Stimulated activated CD4-positive, alpha-beta T cell treated with anti-CD3 and anti-CD28 coated beads, Interleukin-2, amount 100 ng/mL, for 24 hours (primary cell): Measurements from ENCODE around the gene FAHD1.
"Not testable (repeated sequence)": the region's sequence is repeated elsewhere in the genome, so short reads cannot be mapped to it uniquely, and the experiment has no call there.

Source experiments
- DNase-seq, 2 donors: peaks; one replicate each; pipeline ENCODE4 v3.0.0-alpha.2; 2020

Gene FAHD1

DNA sequence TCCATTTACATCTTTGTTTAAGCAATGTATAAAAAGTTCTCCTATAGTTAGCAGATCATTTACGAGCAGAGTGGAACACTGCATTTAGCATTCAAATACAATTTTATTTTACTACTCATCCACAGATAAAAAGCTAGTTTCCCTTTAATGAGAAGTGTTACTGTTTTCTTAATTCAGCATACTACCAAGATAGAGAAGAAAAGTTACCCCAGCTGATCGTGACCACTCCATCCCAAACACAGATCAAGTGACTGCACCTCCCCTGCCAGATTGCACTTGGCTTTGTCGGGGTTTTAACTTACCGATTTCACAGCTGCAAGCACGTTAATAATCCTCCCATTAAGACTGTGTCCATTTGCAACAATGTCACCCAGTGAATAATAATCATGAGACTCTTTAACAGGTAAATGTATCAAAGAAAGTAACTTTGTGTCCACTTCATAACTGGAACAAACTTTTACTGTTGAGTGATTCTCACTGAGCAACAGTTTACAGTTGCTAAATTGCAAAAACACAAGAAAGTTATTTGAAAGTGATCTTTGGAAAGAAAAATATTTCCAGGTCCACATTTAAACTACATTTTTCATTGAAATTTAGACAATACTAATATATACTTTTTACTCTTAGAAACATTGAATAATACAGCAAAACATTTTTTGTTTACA is 30.6 kb downstream of the FAHD1 start:
- no peak for DNase-seq

DNA sequence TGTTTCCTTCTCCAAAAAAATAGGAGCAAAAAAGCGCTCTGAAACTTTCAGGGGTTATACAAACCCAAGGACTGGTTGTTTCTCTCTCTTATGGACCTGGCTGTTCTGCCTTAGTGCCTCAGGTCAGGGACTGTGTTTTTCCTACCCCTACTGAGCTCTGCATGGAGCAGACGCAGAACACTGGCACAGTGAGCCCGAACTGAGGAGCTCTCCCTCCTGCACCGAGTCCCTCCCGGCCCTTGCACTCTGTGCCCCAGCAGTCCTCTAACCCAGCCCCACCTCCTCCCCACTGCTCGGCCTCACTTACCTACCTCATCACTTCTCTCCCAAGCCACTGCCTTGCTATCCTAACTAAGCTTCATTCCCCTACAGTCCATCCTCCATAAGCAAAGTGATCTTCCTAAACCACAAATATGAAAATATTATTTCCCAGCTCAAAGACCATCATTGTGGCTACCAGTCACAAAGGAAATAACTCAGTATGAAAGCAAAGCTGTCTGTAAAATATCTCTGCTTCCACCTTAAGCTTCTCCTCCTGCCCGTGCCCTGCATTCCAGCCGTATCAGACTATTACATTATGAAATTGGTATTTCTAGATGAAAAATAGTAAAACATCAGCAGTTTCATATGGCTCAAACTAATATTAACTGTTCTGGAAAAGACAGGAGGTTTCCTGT is 31.3 kb downstream of the FAHD1 start:
- DNase-seq, result no peak

DNA sequence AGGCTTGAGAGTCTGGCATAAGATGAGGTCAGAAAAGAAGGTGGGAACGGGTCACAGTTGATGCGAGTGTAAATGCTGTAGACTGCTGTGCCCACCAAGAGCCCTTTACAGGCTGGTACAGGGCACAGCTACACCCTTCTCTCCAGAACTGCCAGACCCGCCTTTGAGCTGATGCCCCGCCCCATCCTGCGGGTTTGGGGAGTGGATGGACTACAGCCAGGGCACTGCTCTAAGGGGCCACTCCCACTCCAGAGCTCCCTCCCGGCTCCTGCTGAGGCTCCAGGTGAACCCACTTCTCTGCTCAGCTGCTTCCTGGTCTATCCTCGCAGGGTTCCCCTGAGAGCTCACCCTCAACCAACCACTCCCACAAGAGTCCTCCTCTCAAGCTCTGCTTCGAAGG is 32.6 kb downstream of the FAHD1 start:
- no peak for DNase-seq

DNA sequence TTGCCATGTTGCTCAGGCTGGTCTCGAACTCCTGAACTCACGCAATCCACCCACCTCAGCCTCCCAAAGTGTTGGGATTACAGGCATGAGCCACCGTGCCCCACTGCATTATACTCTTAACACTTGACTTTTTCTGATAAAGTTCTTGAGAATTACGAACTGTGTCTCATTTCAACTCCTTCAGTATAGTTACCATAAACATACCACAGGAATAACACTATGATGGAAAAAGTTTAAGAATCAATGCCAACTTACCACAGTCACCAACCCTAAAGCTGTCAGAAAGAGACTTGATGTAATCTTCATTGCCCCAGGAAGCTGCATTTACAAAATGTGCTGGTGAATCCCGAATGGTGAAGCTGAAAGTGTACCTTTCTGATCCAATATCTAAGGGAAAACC is 34.7 kb downstream of the FAHD1 start:
- no peak for DNase-seq

DNA sequence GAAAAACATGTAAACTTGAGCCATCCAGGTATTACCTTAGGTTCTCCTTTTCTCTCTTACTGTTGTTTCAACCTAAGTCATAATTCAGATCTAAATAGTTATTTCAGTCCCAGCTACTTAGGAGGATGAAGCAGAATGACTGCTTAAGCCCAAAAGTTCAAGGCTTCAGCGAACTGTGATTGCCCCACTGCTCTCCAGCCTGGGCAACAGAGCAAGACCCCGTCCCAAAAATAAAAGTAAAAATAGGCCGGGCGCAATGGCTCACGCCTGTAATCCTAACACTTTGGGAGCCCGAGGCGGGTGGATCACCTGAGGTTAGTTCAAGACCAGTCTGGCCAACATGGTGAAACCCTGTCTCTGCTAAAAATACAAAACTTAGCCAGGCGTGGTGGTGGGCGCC is 35.4 kb downstream of the FAHD1 start:
- no peak for DNase-seq

DNA sequence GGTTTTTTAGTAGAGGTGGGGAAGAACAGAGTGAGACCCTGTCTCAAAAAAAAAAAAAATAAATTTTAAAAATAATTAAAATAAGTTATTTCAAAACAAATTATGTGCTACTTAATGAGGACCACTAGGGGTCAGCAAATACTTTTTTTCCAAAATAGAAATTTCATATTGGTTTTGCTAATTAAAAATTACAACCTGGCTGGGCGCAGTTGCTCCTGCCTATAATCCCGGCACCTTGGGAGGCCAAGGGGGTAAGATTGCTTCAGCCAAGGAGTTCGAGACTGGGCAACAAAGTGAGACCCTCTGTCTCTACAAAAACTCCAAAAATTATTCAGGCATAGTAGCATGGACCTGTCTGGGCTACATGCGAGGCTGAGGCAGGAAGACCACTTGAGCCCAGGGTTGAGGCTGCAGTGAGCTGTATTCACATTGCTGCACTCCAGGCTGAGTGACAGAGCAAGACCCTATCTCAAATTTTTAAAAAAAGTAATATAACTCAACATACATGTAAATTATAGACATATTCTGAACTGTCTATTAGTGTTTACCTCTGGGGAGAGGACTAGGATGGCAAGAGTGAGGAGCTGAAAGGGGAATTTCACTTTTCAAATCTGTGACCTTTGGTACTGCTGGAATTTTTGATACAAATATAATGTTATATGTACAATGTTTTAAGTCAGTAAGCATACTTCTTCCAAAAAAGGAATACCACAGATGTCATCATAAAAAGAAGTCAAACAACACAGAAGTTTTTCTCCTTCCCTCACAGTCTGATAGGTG is 36.9 kb downstream of the FAHD1 start:
- no peak for DNase-seq

DNA sequence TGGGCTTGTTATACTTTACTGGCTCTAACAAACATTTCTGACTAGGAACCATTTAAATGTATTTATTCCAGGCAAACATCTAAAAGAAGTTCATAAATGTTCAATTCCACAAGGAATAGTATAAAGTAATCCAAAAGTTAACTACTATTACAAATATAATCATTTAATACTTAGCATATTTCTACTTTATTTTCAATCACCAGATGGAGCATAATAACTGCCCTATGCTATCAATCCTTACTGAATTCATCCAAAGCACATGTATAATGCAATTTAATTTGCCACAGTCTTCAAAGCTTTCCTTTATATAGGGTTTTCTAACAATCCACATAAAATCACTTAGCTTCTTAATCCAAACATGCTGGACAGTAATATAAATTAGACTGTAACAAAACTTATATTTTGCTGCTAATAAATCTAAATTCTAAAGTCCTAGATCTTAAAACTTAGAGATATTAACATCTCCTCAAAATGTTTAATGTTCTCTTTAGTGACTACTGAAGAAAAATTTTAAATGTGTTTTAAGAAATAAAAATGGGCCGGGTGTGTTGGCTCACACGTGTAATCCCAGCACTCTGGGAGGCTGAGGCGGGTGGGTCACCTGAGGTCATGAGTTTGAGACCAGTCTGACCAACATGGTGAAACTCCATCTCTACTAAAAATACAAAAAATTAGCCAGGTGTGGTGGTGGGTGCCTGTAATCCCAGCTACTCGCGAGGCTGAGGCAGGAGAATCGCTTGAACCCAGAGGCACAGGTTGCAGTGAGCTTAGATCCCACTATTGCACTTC is 39.1 kb downstream of the FAHD1 start:
- no peak for DNase-seq

DNA sequence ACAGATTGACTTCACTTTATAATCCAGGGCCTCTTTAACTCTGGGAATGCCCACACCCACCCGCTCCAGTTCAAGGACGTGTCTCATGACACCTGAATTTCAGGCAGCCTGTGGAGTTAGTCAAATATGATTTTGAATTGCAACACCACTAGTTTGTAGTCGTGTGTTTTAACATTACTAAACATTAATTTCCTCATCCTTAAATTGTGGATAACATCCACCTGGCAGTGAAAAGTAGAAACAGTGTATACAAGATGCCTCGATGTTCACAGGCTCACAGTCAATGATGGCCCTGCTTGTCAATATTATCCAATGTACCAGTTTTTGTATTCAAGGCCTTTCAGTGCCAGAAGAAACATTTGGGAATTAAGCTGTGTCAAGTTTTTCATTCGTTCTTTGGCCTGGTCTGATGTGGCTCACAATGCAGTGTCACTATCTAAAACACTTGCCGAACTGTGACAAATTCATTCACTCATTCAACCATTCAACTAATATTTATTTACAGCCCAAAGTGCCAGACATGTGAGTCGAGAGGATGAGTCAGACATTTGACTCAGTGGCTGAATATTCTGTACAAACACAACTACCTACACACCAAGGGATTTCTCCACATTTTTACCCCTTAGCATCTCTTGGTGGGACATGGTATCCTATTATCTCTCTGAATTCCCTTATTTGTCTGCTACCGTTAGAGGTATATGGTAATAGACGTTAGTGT is 43.5 kb downstream of the FAHD1 start:
- no peak for DNase-seq

DNA sequence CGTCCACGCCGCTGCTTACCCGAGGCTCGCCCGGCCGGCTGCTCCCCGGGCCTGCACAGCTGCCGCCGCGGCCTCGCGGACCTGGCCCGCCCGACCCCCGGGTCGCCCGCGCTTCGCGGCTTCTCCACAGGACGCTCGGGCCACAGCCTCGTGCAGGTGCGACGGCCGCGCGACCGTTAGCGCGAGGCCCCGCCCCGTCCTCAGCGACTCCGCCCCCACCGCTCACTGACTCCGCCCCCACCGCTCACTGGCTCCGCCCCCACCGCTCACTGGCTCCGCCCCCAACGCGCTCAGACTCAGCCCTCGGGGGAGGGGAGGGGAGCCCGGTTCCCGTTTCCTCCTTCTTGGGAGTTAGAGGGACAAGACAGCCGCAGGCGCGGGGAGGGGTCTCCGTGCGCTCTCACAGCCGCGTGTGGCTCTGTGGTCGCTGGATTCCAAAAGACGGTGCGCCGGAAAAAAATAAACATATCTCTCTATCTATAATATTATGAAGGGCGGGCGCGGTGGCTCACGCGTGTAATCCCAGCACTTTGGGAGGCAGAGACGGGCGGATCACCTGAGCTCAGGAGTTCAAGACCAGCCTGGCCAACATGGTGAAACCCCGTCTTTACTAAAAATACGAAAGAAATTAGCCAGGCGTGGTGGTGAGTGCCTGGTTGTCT is 45.1 kb downstream of the FAHD1 start, which contains the start of gene MEIOB:
Gene MEIOB, minus strand, starts transcription at position 191 of the 662 bp plus-strand sequence. CDS start 3,989 bp downstream, outside the sequence.
- peak; percentile 44 to 53 for DNase-seq

DNA sequence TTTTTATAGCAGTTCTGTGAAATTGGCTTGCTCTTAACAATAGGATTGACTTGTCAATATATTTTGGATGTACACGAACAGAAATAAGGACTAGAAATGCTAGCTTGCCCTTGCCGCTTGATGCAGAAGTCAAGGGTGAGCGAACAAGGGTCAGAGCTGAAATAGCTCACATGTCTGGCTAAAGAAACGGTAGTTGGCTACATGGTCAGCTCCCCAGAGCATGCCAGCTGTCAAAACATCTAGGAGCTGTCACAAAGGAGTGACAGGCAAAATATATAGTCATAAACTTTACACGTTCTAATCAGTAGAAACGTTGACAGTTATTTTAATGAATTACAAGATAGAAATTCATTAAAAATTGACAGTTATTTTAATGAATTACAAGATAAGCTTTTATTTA is 47.8 kb downstream of the FAHD1 start:
- DNase-seq, result no peak

DNA sequence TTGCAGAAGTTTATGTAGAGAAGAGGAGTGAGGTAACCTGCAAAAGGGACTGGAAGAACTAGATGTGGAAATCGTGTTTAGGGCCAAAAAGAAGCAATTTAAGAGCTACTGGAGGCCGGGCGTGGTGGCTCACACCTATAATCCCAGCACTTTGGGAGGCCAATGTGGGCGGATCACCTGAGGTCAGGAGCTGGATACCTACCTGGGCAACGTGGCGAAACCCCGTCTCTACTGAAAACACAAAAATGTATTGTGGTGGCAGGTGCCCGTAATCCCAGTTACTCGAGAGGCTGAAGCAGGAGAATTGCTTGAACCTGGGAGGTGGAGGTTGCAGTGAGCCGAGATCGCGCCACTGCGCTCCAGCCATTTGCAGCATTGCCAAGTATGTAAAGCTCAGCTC is 49.1 kb downstream of the FAHD1 start:
- not testable (repeated sequence) for DNase-seq

DNA sequence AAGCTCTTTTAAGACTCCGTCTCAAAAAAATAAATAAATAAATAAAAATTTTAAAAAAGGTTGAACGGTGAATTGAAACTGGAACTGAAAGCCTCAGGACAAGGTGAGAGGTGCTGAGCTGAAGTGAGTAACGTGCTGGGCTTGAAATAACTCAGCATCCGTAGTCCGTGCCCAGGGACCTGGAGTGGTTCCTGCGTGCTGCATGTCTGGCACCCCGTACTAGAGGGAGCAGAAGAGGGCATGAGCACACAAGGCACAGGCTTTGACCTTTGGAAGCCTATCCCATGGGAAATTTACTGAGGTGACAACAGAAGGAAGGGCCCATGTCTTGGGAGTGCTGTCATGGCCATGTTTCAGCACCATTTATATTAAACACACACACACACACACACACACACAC is 49.5 kb downstream of the FAHD1 start:
- DNase-seq, result no peak

DNA sequence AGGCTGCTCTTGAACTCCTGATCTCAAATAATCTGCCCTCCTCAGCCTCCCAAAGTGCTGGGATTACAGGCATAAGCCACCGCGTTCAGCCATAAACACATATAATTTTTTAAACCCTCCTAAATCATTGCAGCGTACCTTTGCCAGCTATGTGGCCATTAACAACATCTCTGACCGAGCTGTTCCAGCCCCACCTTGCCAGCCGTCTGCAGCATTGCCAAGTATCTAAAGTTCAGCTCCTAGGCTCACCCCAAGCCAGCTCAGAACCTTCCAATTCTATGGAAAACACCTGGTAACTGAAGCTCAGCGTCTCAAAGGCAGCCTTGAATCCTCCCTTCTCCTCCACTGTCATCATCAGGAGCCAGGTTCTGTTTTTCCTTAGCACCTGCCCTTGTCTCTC is 50.1 kb downstream of the FAHD1 start:
- no peak for DNase-seq

DNA sequence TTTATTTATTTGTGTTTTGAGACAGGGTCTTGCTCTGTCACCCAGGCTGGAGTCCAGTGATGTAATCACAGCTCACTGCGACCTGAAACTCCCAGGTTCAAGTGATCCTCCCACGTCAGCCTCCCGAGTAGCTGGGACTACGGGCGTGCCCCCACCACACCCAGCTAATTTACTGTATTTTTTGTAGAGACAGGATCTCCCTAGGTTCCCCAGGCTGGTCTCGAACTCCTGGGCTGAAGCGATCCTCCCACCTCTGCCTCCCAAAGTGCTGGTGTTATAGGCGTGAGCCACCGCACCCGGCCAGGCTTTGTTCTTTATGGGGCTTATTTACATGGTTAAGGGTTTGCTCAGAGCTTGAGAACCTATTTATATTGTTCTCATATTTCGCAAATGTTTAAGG is 50.8 kb downstream of the FAHD1 start:
- no peak for DNase-seq

DNA sequence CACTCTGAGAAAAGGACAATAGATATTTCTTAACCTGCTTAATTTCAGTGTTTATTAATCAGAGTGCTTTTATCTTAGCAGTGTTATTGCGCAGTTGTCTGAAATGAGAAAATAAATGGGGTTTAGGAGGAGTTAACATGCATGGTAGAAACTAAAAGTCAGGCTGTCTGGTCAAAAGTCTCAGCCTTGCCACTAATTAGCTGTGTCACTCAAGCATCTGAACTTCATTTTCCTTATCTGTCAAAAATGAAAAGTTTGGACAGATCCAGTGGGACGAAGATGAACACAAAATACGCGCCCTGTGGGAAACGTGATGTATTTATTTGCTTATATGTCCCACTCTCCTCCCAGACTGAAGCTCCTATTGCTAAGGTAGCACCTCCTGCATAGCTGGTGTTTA is 51.2 kb downstream of the FAHD1 start:
- no peak for DNase-seq
